Measurements from ENCODE around the gene EPHB1. TPM values are rescaled to one million over a fixed set of nuclear protein-coding genes. Genes with fewer than 3 reads are reported as not detected.
"Not testable (repeated sequence)": the region's sequence is repeated elsewhere in the genome, so short reads cannot be mapped to it uniquely, and the experiment has no call there.

Gene EPHB1
- total RNA-seq, 1 donor from 2014 or later, result 1.3 TPM

DNA sequence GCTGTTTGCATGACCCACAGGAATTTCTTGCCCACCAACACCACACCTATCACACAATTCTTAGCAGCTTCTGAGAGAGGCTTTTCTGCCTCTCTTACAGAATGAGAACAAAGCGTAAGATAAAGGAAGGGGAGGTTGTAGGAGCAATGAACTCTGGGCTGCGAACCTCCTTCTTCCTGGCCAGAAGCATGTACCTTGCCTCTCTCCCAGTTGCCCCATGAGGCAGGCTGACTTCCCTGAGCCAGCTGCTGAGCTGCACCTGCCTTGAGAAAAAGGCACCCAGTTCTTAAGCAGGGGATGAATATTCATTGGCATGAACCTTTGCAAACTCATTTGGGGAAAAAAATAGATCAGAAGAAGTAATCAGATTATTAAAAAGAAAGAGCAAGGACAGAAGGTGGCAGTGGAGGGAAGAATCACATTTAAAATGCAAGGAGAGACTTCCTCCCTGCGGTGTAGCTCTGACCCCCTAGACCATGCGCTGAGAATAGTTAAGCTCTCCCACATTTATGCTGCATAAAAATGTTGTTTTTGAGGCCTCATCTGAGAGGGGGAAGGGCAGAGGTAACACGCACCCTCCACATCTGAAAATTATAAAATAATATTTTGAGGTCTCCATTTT, 304.8 kb downstream of the EPHB1 start:
- H3K4me3 Mint-ChIP-seq, result no peak overlapping the region
- H3K27me3 Mint-ChIP-seq (ENCODE audit: low read depth), result peaks cover 24% of the 10 kb centered on the region
- no peaks in the 10 kb centered on the region for H3K36me3 Mint-ChIP-seq
- H3K9me3 Mint-ChIP-seq, result no peaks in the 10 kb centered on the region
- DNase-seq (ENCODE audit: low spot score in 2 of 2, unreplicated experiment in 2 of 2), result no peak
- no peak overlapping the region for H3K27ac Mint-ChIP-seq
- H3K4me1 Mint-ChIP-seq, result no peaks in the 10 kb centered on the region
- TF ChIP-seq, protein P1, sequence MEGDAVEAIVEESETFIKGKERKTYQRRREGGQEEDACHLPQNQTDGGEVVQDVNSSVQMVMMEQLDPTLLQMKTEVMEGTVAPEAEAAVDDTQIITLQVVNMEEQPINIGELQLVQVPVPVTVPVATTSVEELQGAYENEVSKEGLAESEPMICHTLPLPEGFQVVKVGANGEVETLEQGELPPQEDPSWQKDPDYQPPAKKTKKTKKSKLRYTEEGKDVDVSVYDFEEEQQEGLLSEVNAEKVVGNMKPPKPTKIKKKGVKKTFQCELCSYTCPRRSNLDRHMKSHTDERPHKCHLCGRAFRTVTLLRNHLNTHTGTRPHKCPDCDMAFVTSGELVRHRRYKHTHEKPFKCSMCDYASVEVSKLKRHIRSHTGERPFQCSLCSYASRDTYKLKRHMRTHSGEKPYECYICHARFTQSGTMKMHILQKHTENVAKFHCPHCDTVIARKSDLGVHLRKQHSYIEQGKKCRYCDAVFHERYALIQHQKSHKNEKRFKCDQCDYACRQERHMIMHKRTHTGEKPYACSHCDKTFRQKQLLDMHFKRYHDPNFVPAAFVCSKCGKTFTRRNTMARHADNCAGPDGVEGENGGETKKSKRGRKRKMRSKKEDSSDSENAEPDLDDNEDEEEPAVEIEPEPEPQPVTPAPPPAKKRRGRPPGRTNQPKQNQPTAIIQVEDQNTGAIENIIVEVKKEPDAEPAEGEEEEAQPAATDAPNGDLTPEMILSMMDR (IDR thresholded peaks at IDR 0.05; ENCODE audit: unreplicated experiment), result no peak

DNA sequence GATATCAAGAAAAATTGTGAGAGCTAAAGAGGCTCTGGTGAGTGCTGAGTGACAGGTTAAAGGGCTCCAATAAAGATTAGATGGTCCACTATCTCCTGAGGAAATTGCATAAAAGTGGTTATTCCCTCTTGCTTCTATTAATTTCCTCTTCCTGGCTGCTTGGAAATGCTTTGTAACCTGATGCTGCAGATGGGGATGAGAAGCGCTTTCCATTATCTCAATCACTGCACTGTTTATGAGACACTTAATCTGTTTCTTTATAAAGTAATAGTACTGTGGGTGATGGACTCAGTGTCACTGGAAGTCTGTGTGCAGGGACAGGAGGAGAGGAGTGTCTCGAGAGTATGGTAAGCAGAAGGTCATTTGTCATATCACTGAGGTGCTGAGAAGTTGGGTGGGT, 305.3 kb downstream of the EPHB1 start:
- Mint-ChIP-seq H3K36me3 (no peaks in the 10 kb centered on the region), H3K4me3 (no peak overlapping the region), H3K27me3 (ENCODE audit: low read depth) (peaks cover 22% of the 10 kb centered on the region), H3K27ac (no peak overlapping the region), H3K9me3 (no peaks in the 10 kb centered on the region), H3K4me1 (no peaks in the 10 kb centered on the region)
- DNase-seq (ENCODE audit: low spot score in 2 of 2, unreplicated experiment in 2 of 2), result no peak
- TF ChIP-seq, protein P1 (IDR thresholded peaks at IDR 0.05; ENCODE audit: unreplicated experiment), result no peak

DNA sequence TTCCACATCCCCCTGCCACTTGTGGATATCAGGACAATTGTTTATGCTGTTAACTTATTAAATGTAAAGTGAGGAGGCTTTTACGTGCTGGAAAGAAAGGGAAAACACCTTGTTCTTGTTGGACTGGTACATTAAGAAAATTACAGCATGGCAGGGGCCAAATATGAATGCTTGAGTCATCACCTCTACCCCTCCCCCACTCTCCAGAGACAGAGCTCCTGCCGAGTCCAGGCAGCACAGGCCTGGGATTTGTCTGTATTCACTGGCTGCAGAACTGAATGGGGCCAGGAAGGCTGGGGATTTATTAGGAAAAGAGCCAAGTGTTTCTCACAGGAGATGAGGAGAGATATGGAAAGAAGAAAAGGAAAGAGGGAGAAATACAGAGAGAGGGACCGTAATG, 308.9 kb downstream of the EPHB1 start:
- Mint-ChIP-seq H3K27ac (no peak overlapping the region), H3K9me3 (no peaks in the 10 kb centered on the region), H3K27me3 (ENCODE audit: low read depth) (peaks cover 17% of the 10 kb centered on the region), H3K36me3 (no peaks in the 10 kb centered on the region), H3K4me3 (no peak overlapping the region), H3K4me1 (no peaks in the 10 kb centered on the region)
- TF ChIP-seq, protein P1 (IDR thresholded peaks at IDR 0.05; ENCODE audit: unreplicated experiment), result no peak
- DNase-seq (ENCODE audit: low spot score in 2 of 2, unreplicated experiment in 2 of 2), result no peak

DNA sequence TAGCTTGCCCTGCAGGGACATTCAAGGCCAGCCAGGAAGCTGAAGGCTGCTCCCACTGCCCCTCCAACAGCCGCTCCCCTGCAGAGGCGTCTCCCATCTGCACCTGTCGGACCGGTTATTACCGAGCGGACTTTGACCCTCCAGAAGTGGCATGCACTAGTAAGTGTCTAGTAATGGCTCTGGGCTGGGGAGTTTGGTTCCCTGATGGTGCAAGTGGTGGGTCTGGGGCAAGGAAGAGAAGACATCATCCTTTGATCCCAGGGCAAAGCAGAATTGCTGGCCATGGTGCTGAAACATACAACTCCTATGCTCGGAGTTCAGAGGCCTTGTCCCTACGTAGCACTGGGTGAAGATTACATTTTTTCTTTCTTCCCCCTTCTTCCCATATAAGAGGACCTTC, 311.4 kb downstream of the EPHB1 start:
- Mint-ChIP-seq H3K27me3 (ENCODE audit: low read depth) (peaks cover 8% of the 10 kb centered on the region), H3K9me3 (no peaks in the 10 kb centered on the region), H3K4me3 (no peak overlapping the region), H3K27ac (no peak overlapping the region), H3K4me1 (no peaks in the 10 kb centered on the region), H3K36me3 (no peaks in the 10 kb centered on the region)
- TF ChIP-seq, protein P1 (IDR thresholded peaks at IDR 0.05; ENCODE audit: unreplicated experiment), result no peak
- DNase-seq (ENCODE audit: low spot score in 2 of 2, unreplicated experiment in 2 of 2), result peak in 1 of 2 experiments; percentile 47

DNA sequence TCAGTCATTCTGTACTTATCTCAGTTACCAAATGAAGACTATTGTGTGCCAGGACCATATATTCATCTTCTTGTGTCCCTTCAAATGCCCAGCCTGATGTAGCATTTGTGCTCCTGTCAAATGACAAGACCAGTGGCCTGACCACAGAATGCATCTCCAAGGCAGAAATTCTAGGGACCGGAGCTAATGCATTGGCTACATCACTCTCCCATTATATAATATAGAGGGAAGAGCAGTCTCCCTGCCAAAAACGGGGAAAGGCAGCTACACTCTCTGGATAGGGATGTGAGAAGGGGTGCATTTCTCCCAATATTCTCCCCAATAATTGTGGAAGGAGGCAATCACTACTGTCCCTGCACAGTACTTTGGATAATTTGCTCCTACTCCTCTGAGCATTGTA, 312.0 kb downstream of the EPHB1 start:
- H3K27me3 Mint-ChIP-seq (ENCODE audit: low read depth), result peaks cover 8% of the 10 kb centered on the region
- H3K9me3 Mint-ChIP-seq, result no peaks in the 10 kb centered on the region
- DNase-seq (ENCODE audit: low spot score in 2 of 2, unreplicated experiment in 2 of 2), result no peak
- TF ChIP-seq, protein P1 (IDR thresholded peaks at IDR 0.05; ENCODE audit: unreplicated experiment), result no peak
- no peak overlapping the region for H3K4me3 Mint-ChIP-seq
- no peaks in the 10 kb centered on the region for H3K36me3 Mint-ChIP-seq
- no peak overlapping the region for H3K27ac Mint-ChIP-seq
- no peaks in the 10 kb centered on the region for H3K4me1 Mint-ChIP-seq

DNA sequence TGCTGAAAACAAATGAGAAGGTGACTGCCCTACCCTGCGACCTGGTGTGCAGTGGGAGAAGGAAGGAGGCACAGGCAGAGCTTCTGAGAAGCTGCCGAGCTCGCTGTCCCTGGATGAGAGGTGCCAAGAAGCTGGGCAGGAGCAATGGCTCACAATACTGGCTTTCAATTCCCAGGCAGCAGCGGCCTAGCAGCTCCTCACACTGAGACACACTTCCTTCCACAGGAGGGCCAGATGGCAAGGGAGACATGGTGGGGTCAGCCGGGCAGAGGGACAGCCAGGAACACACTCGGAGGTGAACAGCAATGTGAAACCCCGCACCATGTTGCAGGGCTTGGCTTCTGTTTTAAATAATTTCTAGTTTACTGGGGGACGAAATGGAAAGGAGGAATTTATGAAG, 314.6 kb downstream of the EPHB1 start:
- Mint-ChIP-seq H3K36me3 (no peaks in the 10 kb centered on the region), H3K4me1 (no peaks in the 10 kb centered on the region), H3K27ac (no peak overlapping the region), H3K9me3 (no peaks in the 10 kb centered on the region), H3K27me3 (ENCODE audit: low read depth) (peaks cover 3% of the 10 kb centered on the region), H3K4me3 (no peak overlapping the region)
- no peak for DNase-seq (ENCODE audit: low spot score in 2 of 2, unreplicated experiment in 2 of 2)
- TF ChIP-seq, protein P1 (IDR thresholded peaks at IDR 0.05; ENCODE audit: unreplicated experiment), result no peak

DNA sequence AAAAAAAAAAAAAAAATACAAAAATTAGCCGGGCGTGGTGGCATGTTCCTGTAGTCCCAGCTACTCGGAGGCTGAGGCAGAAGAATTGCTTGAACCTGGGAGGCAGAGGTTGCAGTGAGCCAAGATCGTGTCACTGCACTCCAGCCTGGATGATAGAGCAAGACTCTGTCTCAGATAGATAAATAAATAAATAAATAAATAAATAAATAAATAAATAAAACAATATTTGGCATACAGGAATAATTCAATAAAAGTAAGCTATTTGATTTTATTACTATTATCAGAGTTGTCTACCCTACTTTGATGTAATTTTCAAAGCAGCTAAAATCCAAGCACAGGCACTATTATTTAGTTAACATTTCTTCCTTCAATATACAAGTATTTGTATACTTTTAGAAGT, 319.5 kb downstream of the EPHB1 start:
- H3K36me3 Mint-ChIP-seq; DNase-seq (ENCODE audit: low spot score in 2 of 2, unreplicated experiment in 2 of 2); H3K4me3 Mint-ChIP-seq; H3K27me3 Mint-ChIP-seq (ENCODE audit: low read depth); H3K9me3 Mint-ChIP-seq; H3K4me1 Mint-ChIP-seq; H3K27ac Mint-ChIP-seq: not testable (repeated sequence)
